ENCODE data around the gene SCN9A.

GRCh38 chr2:166270376-166270775, 105.4 kb downstream of the SCN9A start:
- no peak for TF ChIP-seq FOS (IDR thresholded peaks at IDR 0.05; ENCODE audit: low read depth, low read length)
- TF ChIP-seq BHLHE40 (IDR thresholded peaks at IDR 0.05; ENCODE audit: low read depth, low read length): no peak
